Neural progenitor cell (in vitro differentiated cells): Measurements from ENCODE around the gene DCP1B.

ENCODE experiments used
- EZH2 ChIP-seq: fragments of 200-600 bp; sonication (generic); IDR thresholded peaks from 2 replicates; pipeline ENCODE4 v1.6.1; 2017; ENCODE audit warnings: antibody characterized with exemption, mild to moderate bottlenecking, moderate library complexity
- EZH2phosphoT487 ChIP-seq: fragments of 200-600 bp; sonication (generic); IDR thresholded peaks from 2 replicates; pipeline ENCODE4 v1.6.1; 2017; ENCODE audit warnings: antibody characterized with exemption
- TF ChIP-seq, protein P1 (sequence below): fragments of 200-600 bp; sonication (generic); IDR thresholded peaks from 2 replicates; pipeline ENCODE4 v1.5.1; 2017; ENCODE audit warnings: antibody characterized with exemption, mild to moderate bottlenecking

DNA sequence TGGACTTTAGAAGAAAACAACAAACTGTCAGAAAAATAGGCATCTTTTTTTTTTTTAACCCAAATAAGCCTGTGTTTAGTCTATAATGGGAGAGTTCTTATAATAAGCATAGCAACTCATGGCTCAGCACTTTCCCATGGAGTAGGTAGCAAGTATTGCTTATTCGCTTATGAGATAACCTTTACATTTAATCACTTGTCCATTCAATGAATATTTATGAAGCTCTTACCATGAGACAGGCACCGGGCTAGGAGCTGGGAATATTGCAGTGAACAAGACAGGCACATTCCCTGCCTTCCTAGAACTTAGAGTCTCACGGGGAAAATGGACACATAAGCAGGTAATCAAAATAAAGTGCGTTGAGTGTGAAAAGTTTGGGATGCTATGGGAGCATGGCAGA, 10.0 kb upstream of the DCP1B start:
- no peak for TF ChIP-seq EZH2phosphoT487
- TF ChIP-seq, protein P1, sequence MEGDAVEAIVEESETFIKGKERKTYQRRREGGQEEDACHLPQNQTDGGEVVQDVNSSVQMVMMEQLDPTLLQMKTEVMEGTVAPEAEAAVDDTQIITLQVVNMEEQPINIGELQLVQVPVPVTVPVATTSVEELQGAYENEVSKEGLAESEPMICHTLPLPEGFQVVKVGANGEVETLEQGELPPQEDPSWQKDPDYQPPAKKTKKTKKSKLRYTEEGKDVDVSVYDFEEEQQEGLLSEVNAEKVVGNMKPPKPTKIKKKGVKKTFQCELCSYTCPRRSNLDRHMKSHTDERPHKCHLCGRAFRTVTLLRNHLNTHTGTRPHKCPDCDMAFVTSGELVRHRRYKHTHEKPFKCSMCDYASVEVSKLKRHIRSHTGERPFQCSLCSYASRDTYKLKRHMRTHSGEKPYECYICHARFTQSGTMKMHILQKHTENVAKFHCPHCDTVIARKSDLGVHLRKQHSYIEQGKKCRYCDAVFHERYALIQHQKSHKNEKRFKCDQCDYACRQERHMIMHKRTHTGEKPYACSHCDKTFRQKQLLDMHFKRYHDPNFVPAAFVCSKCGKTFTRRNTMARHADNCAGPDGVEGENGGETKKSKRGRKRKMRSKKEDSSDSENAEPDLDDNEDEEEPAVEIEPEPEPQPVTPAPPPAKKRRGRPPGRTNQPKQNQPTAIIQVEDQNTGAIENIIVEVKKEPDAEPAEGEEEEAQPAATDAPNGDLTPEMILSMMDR, result no peak
- no peak for TF ChIP-seq EZH2
